Smooth muscle cell (in vitro differentiated cells): Measurements from ENCODE around the gene MTMR11. TPM values are rescaled to one million over a fixed set of nuclear protein-coding genes. Genes with fewer than 3 reads are reported as not detected.

Source experiments
- DNase-seq: peaks from one replicate; lab custom pipeline; 2025; ENCODE audit not compliant: unreplicated experiment; lab: John Stamatoyannopoulos, UW
- H2AFZ ChIP-seq: fragments of 200-600 bp; sonication (generic); 2 replicates; pipeline ENCODE4 v1.6.0; 2016; ENCODE audit warnings: antibody characterized with exemption, low read depth, mild to moderate bottlenecking
- H3F3A ChIP-seq: fragments of 200-600 bp; sonication (generic); 2 replicates; pipeline ENCODE4 v1.6.0; 2017; ENCODE audit warnings: antibody characterized with exemption, low read depth
- H3K27ac ChIP-seq: fragments of 200-600 bp; sonication (generic); 2 replicates; pipeline ENCODE4 v1.5.1; 2016; ENCODE audit warnings: low read depth, mild to moderate bottlenecking
- H3K27me3 ChIP-seq: fragments of 200-600 bp; sonication (generic); 2 replicates; pipeline ENCODE4 v1.6.1; 2016; ENCODE audit warnings: low read depth, mild to moderate bottlenecking
- H3K36me3 ChIP-seq: fragments of 200-600 bp; sonication (generic); 2 replicates; pipeline ENCODE4 v1.5.1; 2016; ENCODE audit warnings: low read depth
- H3K4me1 ChIP-seq: fragments of 200-600 bp; sonication (generic); 2 replicates; pipeline ENCODE4 v1.5.1; 2016; ENCODE audit warnings: low read depth
- H3K4me2 ChIP-seq: fragments of 200-600 bp; sonication (generic); 2 replicates; pipeline ENCODE4 v1.6.0; 2016; ENCODE audit warnings: mild to moderate bottlenecking
- H3K4me3 ChIP-seq: fragments of 200-600 bp; sonication (generic); 2 replicates; pipeline ENCODE4 v1.5.1; 2016; ENCODE audit warnings: mild to moderate bottlenecking
- H3K79me2 ChIP-seq: fragments of 200-600 bp; sonication (generic); 2 replicates; pipeline ENCODE4 v1.6.0; 2016; ENCODE audit warnings: low read depth, mild to moderate bottlenecking
- H3K9ac ChIP-seq: fragments of 200-600 bp; sonication (generic); 2 replicates; pipeline ENCODE4 v1.6.0; 2016; ENCODE audit warnings: low read depth
- H3K9me3 ChIP-seq: fragments of 200-600 bp; sonication (generic); replicated peaks from 2 replicates; pipeline ENCODE4 v1.5.1; 2016; ENCODE audit warnings: low read depth
- H4K20me1 ChIP-seq: fragments of 200-600 bp; sonication (generic); 2 replicates; pipeline ENCODE4 v1.6.0; 2016; ENCODE audit warnings: low read depth
- CTCF ChIP-seq: fragments of 200-600 bp; sonication (generic); IDR thresholded peaks from 2 replicates; pipeline ENCODE4 v1.5.1; 2017; ENCODE audit warnings: borderline replicate concordance, mild to moderate bottlenecking, antibody characterized with exemption; ENCODE audit not compliant: insufficient read depth, poor library complexity, severe bottlenecking
- WGBS: methylation state at CpG from one replicate; pipeline ENCODE4 v1.1.7; 2016; ENCODE audit warnings: low lambda C conversion rate; 5-methylcytosine and 5-hydroxymethylcytosine counted together
- polyA plus RNA-seq: library from polyadenylated mRNA; unstranded; fragments of >200 nt; fragmentation: Nextera tagmentation; extraction: Ambion mirVana; gene quantifications from 2 replicates; pipeline ENCODE4 v1.2.1, GENCODE V29; 2016
- total RNA-seq: library from RNA; depleted of rRNA; stranded (reverse); fragments of >200 nt; gene quantifications from 2 replicates; pipeline ENCODE4 v1.2.3, GENCODE V29; 2014

The MTMR11 gene
- total and polyA plus RNA-seq, 2 experiments from 2014 or later, result 17.2 to 19.4 TPM

DNA sequence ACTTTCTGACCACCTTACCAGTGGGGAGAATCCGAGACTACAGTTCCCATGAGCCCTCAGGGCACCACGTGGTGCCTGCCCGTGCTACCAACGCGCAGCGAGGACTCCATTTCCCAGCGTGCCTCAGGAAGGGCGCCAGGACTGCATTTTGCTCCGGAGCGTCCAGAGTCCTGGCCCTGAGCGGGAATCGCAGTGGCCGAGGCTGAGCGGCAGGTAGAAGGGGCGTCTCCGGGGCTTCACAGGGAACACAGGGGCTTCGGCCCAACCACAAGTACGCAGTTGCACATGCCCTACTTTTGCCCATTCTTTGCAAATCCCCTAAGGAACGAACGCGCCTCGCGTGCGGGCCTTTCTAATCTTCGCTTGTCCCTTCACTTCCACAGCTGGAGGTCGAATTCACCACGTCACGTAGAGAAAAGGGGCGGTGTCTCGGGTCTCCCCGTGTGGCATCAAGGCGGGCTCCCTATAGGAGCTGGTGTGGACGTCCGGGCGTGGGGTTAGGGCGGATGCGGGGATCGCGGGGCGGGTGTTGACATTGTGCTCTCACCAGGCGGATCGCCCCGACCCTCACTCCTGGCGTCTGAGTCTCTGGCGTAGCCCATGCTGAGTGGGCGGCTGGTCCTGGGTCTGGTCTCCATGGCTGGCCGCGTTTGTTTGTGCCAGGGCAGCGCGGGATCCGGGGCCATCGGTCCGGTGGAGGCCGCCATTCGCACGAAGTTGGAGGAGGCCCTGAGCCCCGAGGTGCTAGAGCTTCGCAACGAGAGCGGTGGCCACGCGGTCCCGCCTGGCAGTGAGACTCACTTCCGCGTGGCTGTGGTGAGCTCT is 37.0 kb downstream of the MTMR11 start, which contains the start of gene BOLA1:
BOLA1 (plus strand) TSS at position 109 of the 825 bp plus-strand sequence; CDS start at position 601, 492 bp downstream.
- Histone ChIP-seq H3K36me3 (no peaks in the 10 kb centered on the region), H2AFZ (peak within 1 kb of the TSS; percentile 82), H3K9ac (peak within 1 kb of the TSS; percentile 49), H3K27me3 (no peaks in the 10 kb centered on the region), H3K79me2 (no peaks in the 10 kb centered on the region), H3K4me1 (no peaks in the 10 kb centered on the region), H3K27ac (peak within 1 kb of the TSS; percentile 70), H3F3A (no peaks in the 10 kb centered on the region), H3K4me3 (peak within 1 kb of the TSS; percentile 54), H3K4me2 (peak within 1 kb of the TSS; percentile 85), H3K9me3 (no peaks in the 10 kb centered on the region), H4K20me1 (no peaks in the 10 kb centered on the region)
- 32% methylated on average over 58 of the region's 65 CpGs for WGBS
- peak; percentile 58 for DNase-seq
- no peak for TF ChIP-seq CTCF

DNA sequence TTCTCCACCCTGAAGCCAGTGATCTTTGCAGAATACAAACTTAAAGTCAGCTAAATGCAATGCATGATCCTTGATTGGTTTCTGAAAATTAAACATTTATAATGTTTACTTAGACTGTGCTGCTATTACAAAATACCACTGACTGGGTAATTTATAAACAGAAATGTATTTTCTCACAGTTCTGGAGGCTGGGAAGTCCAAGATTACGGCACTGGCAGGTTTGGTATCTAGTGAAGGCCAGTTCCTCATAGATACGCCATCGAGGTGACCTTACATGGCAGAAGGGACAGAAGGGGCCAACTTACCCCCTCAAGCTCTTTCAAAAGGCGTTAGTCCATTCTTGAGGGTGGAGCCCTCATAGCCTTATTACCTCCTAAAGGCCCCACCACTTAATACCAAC is 40.1 kb downstream of the MTMR11 start:
- no peak overlapping the region for H3K9ac ChIP-seq
- WGBS, result 94% methylated on average over 4 of the region's 4 CpGs
- H4K20me1 ChIP-seq, result no peaks in the 10 kb centered on the region
- no peak for TF ChIP-seq CTCF
- H3K36me3 ChIP-seq, result no peaks in the 10 kb centered on the region
- H3K27me3 ChIP-seq, result no peaks in the 10 kb centered on the region
- no peak overlapping the region for H3K27ac ChIP-seq
- no peak for DNase-seq
- H3F3A ChIP-seq, result no peaks in the 10 kb centered on the region
- no peaks in the 10 kb centered on the region for H3K79me2 ChIP-seq
- H2AFZ ChIP-seq, result no peak overlapping the region
- H3K4me1 ChIP-seq, result no peaks in the 10 kb centered on the region
- H3K9me3 ChIP-seq, result no peaks in the 10 kb centered on the region
- no peak overlapping the region for H3K4me3 ChIP-seq
- H3K4me2 ChIP-seq, result no peak overlapping the region

GRCh38 chr1:149888999-149889289 is 47.7 kb downstream of the MTMR11 start:
- Histone ChIP-seq H3K4me2 (peak overlapping the region; percentile 97), H4K20me1 (peaks cover 14% of the 10 kb centered on the region), H3K36me3 (no peaks in the 10 kb centered on the region), H3K9ac (peak overlapping the region; percentile 92), H3K4me1 (peaks cover 17% of the 10 kb centered on the region), H3K4me3 (peak overlapping the region; percentile 64), H2AFZ (peak overlapping the region; percentile 29), H3F3A (peaks cover 11% of the 10 kb centered on the region), H3K79me2 (peaks cover 10% of the 10 kb centered on the region), H3K9me3 (no peaks in the 10 kb centered on the region), H3K27ac (peak overlapping the region; percentile 98), H3K27me3 (no peaks in the 10 kb centered on the region)
- no peak for DNase-seq
- 25% methylated on average over 6 of the region's 6 CpGs for WGBS
- no peak for TF ChIP-seq CTCF
